Endodermal cell (in vitro differentiated cells): ENCODE results near the gene CCDC124. TPM values are rescaled to one million over a fixed set of nuclear protein-coding genes. Genes with fewer than 3 reads are reported as not detected.
"Not testable (repeated sequence)": the region's sequence is repeated elsewhere in the genome, so short reads cannot be mapped to it uniquely, and the experiment has no call there.

Experiments
- DNase-seq: peaks from one replicate; pipeline ENCODE4 v3.0.0-alpha.2; 2017
- H3K27ac ChIP-seq: 2 replicates; pipeline ENCODE4 v1.5.1; 2013; ENCODE audit warnings: mild to moderate bottlenecking, low read depth, low read length, moderate library complexity
- H3K27me3 ChIP-seq: 2 replicates; pipeline ENCODE4 v1.6.1; 2013; ENCODE audit warnings: mild to moderate bottlenecking, low read length, moderate library complexity; ENCODE audit not compliant: insufficient read depth, control insufficient read depth, poor library complexity, severe bottlenecking
- H3K36me3 ChIP-seq: 2 replicates; pipeline ENCODE4 v1.7.0; 2013; ENCODE audit warnings: mild to moderate bottlenecking, low read length, moderate library complexity; ENCODE audit not compliant: control insufficient read depth, insufficient read depth
- H3K4me1 ChIP-seq: one replicate; pipeline ENCODE4 v1.7.0; 2013; ENCODE audit warnings: low read length; ENCODE audit not compliant: control insufficient read depth, insufficient read depth
- H3K4me3 ChIP-seq: 2 replicates; pipeline ENCODE4 v1.5.1; 2013; ENCODE audit warnings: mild to moderate bottlenecking, low read length, moderate library complexity
- H3K9ac ChIP-seq: 2 replicates; pipeline ENCODE4 v1.6.1; 2013; ENCODE audit warnings: mild to moderate bottlenecking, low read length, moderate library complexity; ENCODE audit not compliant: poor library complexity, severe bottlenecking; ENCODE audit errors: extremely low read depth
- H3K9me3 ChIP-seq: 2 replicates; pipeline ENCODE4 v1.6.1; 2013; ENCODE audit warnings: mild to moderate bottlenecking, low read length, moderate library complexity; ENCODE audit not compliant: control insufficient read depth
- H3K27ac Mint-ChIP-seq: 2 replicates; pipeline ENCODE4 v1.8.0; 2020; ENCODE audit warnings: mixed read lengths
- H3K27me3 Mint-ChIP-seq: 2 replicates; pipeline ENCODE4 v1.8.0; 2021; ENCODE audit warnings: mild to moderate bottlenecking, mixed read lengths; ENCODE audit not compliant: insufficient read depth
- H3K36me3 Mint-ChIP-seq: 2 replicates; pipeline ENCODE4 v1.8.0; 2020; ENCODE audit warnings: low read depth, mixed read lengths
- H3K4me1 Mint-ChIP-seq: 2 replicates; pipeline ENCODE4 v1.8.0; 2020; ENCODE audit warnings: mixed read lengths
- H3K4me3 Mint-ChIP-seq: 2 replicates; pipeline ENCODE4 v1.8.0; 2020; ENCODE audit warnings: mild to moderate bottlenecking, moderate library complexity, mixed read lengths
- H3K9me3 Mint-ChIP-seq: 2 replicates; pipeline ENCODE4 v1.8.0; 2020; ENCODE audit warnings: mild to moderate bottlenecking, mixed read lengths
- CTCF ChIP-seq: fragments of 200-600 bp; sonication (generic); conservative IDR thresholded peaks from 2 replicates; pipeline ENCODE4 v1.5.0; 2021; ENCODE audit warnings: antibody characterized with exemption, mild to moderate bottlenecking
- WGBS, 2 experiments: methylation state at CpG; one replicate each; pipeline versions ENCODE4 v1.1.5 to v1.1.7; 2013; ENCODE audit warnings: missing lambda C conversion rate in 2 of 2, mixed read lengths in 1 of 2; ENCODE audit not compliant: insufficient coverage in 1 of 2, insufficient read length in 1 of 2; 5-methylcytosine and 5-hydroxymethylcytosine counted together
- long read RNA-seq, 4 experiments: library from polyadenylated mRNA in 2 of 4; library from RNA in 1 of 4; library from capped mRNA in 1 of 4; stranded (forward) in 3 of 4; unstranded in 1 of 4; transcript quantifications; one replicate each; pipeline ENCODE4 v2.0.0, GENCODE V29; 2020 to 2021; ENCODE audit warnings: inconsistent platforms in 1 of 4
- polyA plus RNA-seq, 2 experiments: library from polyadenylated mRNA; stranded (reverse); fragments of 50-300 nt; gene quantifications; one replicate each; pipeline ENCODE4 v1.2.3, GENCODE V29; 2013
- total RNA-seq, 2 donors: library from RNA; stranded (reverse); fragmentation: NEBNext Ultra II Directional in 1 of 2; extraction: Animal tissue kit (Norgen Biotek cat#: 25700) in 1 of 2; gene quantifications; 2 replicates in 1 of 2; 3 replicates in 1 of 2; pipeline ENCODE4 v1.2.1, GENCODE V29; 2021

The CCDC124 gene
- total RNA-seq = 100 to 1,000 TPM; 129 to 143 TPM
- 93.5 TPM for polyA plus RNA-seq (2013, experiment 1 of 2)
- polyA plus RNA-seq (2013, experiment 2 of 2) = 87.9 TPM
- long read RNA-seq, experiment 1, transcript CCDC124-201 (5 exons, 938 nt) = major isoform, 10 of 67 reads
- long read RNA-seq, experiment 1, partial matches to known transcripts = 47 of 67 reads
- long read RNA-seq, experiment 1, other reads (novel, unspliced or antisense) = 9 of 67 reads
- long read RNA-seq, experiment 2, transcript CCDC124-201 (5 exons, 938 nt) = major isoform, 176 of 239 reads
- long read RNA-seq, experiment 2, partial matches to known transcripts = 57 of 239 reads
- long read RNA-seq, experiment 2, other reads (novel, unspliced or antisense) = 4 of 239 reads
- long read RNA-seq, experiment 3, transcript CCDC124-201 (5 exons, 938 nt) = major isoform, 99 of 134 reads
- long read RNA-seq, experiment 3, partial matches to known transcripts = 30 of 134 reads
- long read RNA-seq, experiment 3, other reads (novel, unspliced or antisense) = 4 of 134 reads
- long read RNA-seq, experiment 4, transcript CCDC124-201 (5 exons, 938 nt) = major isoform, 405 of 484 reads
- long read RNA-seq, experiment 4, partial matches to known transcripts = 58 of 484 reads
- long read RNA-seq, experiment 4, other reads (novel, unspliced or antisense) = 19 of 484 reads

GRCh38 chr19:17932485-17933338 is at the start of gene CCDC124:
TSS of gene CCDC124 (plus strand) at chr19:17933015. CDS start at chr19:17936421, 3,406 bp downstream.
- Mint-ChIP-seq H3K4me3 (peak within 1 kb of the TSS; percentile 87), H3K27me3 (peaks cover 3% of the 10 kb centered on the region), H3K36me3 (peaks cover 13% of the 10 kb centered on the region), H3K4me1 (peaks cover 6% of the 10 kb centered on the region), H3K27ac (peak within 1 kb of the TSS; percentile 99), H3K9me3 (no peaks in the 10 kb centered on the region)
- Histone ChIP-seq H3K9ac (peak within 1 kb of the TSS; percentile 84), H3K27ac (peak within 1 kb of the TSS; percentile 93), H3K9me3 (no peaks in the 10 kb centered on the region), H3K4me3 (peak within 1 kb of the TSS; percentile 92), H3K27me3 (no peaks in the 10 kb centered on the region), H3K36me3 (no peaks in the 10 kb centered on the region), H3K4me1 (no peaks in the 10 kb centered on the region)
- WGBS, 2 experiments = 0% methylated on average over 12 to 64 of the region's 64 CpGs
- DNase-seq = peak; percentile 97
- peak; percentile 98 for TF ChIP-seq CTCF

GRCh38 chr19:17883627-17884410 is 49.0 kb upstream of the CCDC124 start:
- H3K9me3 ChIP-seq = no peaks in the 10 kb centered on the region
- H3K36me3 ChIP-seq = no peaks in the 10 kb centered on the region
- peaks cover 8% of the 10 kb centered on the region for H3K27me3 Mint-ChIP-seq
- H3K4me1 ChIP-seq = no peaks in the 10 kb centered on the region
- no peaks in the 10 kb centered on the region for H3K27me3 ChIP-seq
- H3K27ac Mint-ChIP-seq = no peak overlapping the region
- H3K4me3 ChIP-seq = no peak overlapping the region
- H3K27ac ChIP-seq = no peak overlapping the region
- TF ChIP-seq CTCF = no peak
- no peak overlapping the region for H3K4me3 Mint-ChIP-seq
- H3K4me1 Mint-ChIP-seq = no peaks in the 10 kb centered on the region
- no peak overlapping the region for H3K9ac ChIP-seq
- H3K36me3 Mint-ChIP-seq = no peaks in the 10 kb centered on the region
- 82 to 99% methylated on average over 12 to 33 of the region's 33 CpGs for WGBS, 2 experiments
- DNase-seq = peak; percentile 61
- H3K9me3 Mint-ChIP-seq = no peaks in the 10 kb centered on the region

GRCh38 chr19:17886515-17886914 is 46.3 kb upstream of the CCDC124 start:
- Histone ChIP-seq H3K4me1 (no peaks in the 10 kb centered on the region), H3K36me3 (no peaks in the 10 kb centered on the region), H3K27me3 (peaks cover 8% of the 10 kb centered on the region), H3K4me3 (no peak overlapping the region), H3K27ac (no peak overlapping the region), H3K9ac (no peak overlapping the region), H3K9me3 (no peaks in the 10 kb centered on the region)
- no peak overlapping the region for H3K4me3 Mint-ChIP-seq
- DNase-seq = no peak
- H3K27ac Mint-ChIP-seq = no peak overlapping the region
- WGBS, 2 experiments = 81 to 90% methylated on average over 3 to 7 of the region's 7 CpGs
- no peak for TF ChIP-seq CTCF
- H3K4me1 Mint-ChIP-seq = no peaks in the 10 kb centered on the region
- H3K9me3 Mint-ChIP-seq = no peaks in the 10 kb centered on the region
- H3K27me3 Mint-ChIP-seq = peaks cover 17% of the 10 kb centered on the region
- H3K36me3 Mint-ChIP-seq = no peaks in the 10 kb centered on the region

- not testable (repeated sequence) for H3K4me3 ChIP-seq, H3K36me3 Mint-ChIP-seq, H3K27ac Mint-ChIP-seq, H3K9ac ChIP-seq, H3K4me1 ChIP-seq, DNase-seq, H3K4me1 Mint-ChIP-seq, H3K27ac ChIP-seq, H3K9me3 Mint-ChIP-seq, H3K27me3 ChIP-seq, H3K4me3 Mint-ChIP-seq, H3K9me3 ChIP-seq, H3K36me3 ChIP-seq
- H3K27me3 Mint-ChIP-seq = peaks cover 21% of the 10 kb centered on the region
- 86 to 91% methylated on average over 2 to 3 of the region's 4 CpGs for WGBS, 2 experiments
Measured at GRCh38 chr19:17887221-17887620, 45.6 kb upstream of the CCDC124 start.
